ENCODE results near the gene MSL1. TPM values are rescaled to one million over a fixed set of nuclear protein-coding genes. Genes with fewer than 3 reads are reported as not detected.

The MSL1 gene
- total and polyA plus RNA-seq, 2 of the 13 experiments (the other 11 are each of a cell fraction or from before 2014, with no cell fraction given) = 63.8 to 88.5 TPM

DNA sequence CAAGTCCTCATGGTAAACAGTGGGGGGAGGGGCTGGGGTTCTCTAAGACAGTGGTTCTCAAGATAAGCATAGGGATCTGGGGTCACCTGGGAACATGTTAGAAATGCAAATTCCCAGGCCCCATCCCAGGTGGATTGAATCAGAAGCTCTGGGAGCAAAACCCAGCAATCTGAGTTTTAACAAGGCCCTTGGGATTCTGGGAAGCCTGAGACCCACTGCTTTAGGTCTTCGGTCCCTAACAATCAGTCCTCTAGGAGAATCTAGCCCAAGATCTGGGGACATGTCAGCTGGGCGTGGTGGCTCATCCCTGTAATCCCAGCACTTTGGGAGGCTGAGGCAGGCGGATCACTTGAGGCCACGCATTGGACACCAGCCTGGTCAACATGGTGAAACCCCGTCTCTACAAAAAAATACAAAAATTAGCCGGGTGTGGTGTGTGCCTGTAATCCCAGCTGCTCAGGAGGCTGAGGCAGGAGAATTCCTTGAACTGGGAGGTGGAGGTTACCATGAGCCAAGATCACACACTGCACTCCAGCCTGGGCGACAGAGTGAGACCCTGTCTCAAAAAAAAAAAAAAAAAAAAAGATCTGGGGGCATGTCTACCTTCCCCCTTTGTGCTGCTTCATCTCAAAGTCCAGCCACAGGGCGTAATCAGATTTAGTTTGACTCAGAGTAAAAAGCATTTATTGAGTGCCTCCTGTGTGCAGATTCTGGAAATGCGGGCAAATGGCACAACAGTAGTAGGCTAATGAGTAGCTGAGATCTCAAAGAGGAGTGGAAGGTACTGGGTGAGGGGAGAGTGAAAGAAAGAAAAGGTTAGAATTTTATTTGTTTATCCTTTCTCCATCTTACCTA, 12.6 kb upstream of the MSL1 start (continued):
- TF ChIP-seq GTF3A (CRISPR knock-in tag; conservative IDR thresholded peaks at IDR 0.05) (0 out of 2 replicates have a peak, but pooled peaks have one; percentile 49), SMC3 (IDR thresholded peaks at IDR 0.05; ENCODE audit: low read length) (no peak), ZNF652 (CRISPR knock-in tag; IDR thresholded peaks at IDR 0.05; ENCODE audit: borderline replicate concordance, low read depth) (no peak), IKZF1 (IDR thresholded peaks at IDR 0.05) (no peak), PITX1 (CRISPR knock-in tag; IDR thresholded peaks at IDR 0.05) (no peak), HOXA5 (CRISPR knock-in tag; IDR thresholded peaks at IDR 0.05) (no peak), HDAC1 (CRISPR knock-in tag; IDR thresholded peaks at IDR 0.05) (no peak), HNF4A (CRISPR knock-in tag; IDR thresholded peaks at IDR 0.05) (peak; percentile 24; the same call in 1 of the 2 replicates), MAF1 (CRISPR knock-in tag; IDR thresholded peaks at IDR 0.05; ENCODE audit: borderline replicate concordance) (no peak), ZNF614 (CRISPR knock-in tag; IDR thresholded peaks at IDR 0.05; ENCODE audit: borderline replicate concordance) (0 out of 2 replicates have a peak, but pooled peaks have one; percentile 31), ATRX (CRISPR knock-in tag; IDR thresholded peaks at IDR 0.05; ENCODE audit: borderline replicate concordance) (no peak)
- TF ChIP-seq, protein P1, sequence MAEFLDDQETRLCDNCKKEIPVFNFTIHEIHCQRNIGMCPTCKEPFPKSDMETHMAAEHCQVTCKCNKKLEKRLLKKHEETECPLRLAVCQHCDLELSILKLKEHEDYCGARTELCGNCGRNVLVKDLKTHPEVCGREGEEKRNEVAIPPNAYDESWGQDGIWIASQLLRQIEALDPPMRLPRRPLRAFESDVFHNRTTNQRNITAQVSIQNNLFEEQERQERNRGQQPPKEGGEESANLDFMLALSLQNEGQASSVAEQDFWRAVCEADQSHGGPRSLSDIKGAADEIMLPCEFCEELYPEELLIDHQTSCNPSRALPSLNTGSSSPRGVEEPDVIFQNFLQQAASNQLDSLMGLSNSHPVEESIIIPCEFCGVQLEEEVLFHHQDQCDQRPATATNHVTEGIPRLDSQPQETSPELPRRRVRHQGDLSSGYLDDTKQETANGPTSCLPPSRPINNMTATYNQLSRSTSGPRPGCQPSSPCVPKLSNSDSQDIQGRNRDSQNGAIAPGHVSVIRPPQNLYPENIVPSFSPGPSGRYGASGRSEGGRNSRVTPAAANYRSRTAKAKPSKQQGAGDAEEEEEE (CRISPR knock-in tag; IDR thresholded peaks at IDR 0.05; ENCODE audit: borderline replicate concordance) = no peak
- TF ChIP-seq, protein P2, sequence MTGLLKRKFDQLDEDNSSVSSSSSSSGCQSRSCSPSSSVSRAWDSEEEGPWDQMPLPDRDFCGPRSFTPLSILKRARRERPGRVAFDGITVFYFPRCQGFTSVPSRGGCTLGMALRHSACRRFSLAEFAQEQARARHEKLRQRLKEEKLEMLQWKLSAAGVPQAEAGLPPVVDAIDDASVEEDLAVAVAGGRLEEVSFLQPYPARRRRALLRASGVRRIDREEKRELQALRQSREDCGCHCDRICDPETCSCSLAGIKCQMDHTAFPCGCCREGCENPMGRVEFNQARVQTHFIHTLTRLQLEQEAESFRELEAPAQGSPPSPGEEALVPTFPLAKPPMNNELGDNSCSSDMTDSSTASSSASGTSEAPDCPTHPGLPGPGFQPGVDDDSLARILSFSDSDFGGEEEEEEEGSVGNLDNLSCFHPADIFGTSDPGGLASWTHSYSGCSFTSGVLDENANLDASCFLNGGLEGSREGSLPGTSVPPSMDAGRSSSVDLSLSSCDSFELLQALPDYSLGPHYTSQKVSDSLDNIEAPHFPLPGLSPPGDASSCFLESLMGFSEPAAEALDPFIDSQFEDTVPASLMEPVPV (CRISPR knock-in tag; IDR thresholded peaks at IDR 0.05) = no peak
- TF ChIP-seq, protein P3, sequence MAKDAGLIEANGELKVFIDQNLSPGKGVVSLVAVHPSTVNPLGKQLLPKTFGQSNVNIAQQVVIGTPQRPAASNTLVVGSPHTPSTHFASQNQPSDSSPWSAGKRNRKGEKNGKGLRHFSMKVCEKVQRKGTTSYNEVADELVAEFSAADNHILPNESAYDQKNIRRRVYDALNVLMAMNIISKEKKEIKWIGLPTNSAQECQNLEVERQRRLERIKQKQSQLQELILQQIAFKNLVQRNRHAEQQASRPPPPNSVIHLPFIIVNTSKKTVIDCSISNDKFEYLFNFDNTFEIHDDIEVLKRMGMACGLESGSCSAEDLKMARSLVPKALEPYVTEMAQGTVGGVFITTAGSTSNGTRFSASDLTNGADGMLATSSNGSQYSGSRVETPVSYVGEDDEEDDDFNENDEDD (CRISPR knock-in tag; IDR thresholded peaks at IDR 0.05; ENCODE audit: borderline replicate concordance) = no peak
- TF ChIP-seq, protein P4, sequence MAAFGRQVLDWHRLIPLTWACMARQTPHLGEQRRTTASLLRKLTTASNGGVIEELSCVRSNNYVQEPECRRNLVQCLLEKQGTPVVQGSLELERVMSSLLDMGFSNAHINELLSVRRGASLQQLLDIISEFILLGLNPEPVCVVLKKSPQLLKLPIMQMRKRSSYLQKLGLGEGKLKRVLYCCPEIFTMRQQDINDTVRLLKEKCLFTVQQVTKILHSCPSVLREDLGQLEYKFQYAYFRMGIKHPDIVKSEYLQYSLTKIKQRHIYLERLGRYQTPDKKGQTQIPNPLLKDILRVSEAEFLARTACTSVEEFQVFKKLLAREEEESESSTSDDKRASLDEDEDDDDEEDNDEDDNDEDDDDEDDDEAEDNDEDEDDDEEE (CRISPR knock-in tag; IDR thresholded peaks at IDR 0.05) = no peak
- TF ChIP-seq, protein P5, sequence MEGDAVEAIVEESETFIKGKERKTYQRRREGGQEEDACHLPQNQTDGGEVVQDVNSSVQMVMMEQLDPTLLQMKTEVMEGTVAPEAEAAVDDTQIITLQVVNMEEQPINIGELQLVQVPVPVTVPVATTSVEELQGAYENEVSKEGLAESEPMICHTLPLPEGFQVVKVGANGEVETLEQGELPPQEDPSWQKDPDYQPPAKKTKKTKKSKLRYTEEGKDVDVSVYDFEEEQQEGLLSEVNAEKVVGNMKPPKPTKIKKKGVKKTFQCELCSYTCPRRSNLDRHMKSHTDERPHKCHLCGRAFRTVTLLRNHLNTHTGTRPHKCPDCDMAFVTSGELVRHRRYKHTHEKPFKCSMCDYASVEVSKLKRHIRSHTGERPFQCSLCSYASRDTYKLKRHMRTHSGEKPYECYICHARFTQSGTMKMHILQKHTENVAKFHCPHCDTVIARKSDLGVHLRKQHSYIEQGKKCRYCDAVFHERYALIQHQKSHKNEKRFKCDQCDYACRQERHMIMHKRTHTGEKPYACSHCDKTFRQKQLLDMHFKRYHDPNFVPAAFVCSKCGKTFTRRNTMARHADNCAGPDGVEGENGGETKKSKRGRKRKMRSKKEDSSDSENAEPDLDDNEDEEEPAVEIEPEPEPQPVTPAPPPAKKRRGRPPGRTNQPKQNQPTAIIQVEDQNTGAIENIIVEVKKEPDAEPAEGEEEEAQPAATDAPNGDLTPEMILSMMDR (CRISPR knock-in tag; IDR thresholded peaks at IDR 0.05) = peak; percentile 35
- TF ChIP-seq, protein P6, sequence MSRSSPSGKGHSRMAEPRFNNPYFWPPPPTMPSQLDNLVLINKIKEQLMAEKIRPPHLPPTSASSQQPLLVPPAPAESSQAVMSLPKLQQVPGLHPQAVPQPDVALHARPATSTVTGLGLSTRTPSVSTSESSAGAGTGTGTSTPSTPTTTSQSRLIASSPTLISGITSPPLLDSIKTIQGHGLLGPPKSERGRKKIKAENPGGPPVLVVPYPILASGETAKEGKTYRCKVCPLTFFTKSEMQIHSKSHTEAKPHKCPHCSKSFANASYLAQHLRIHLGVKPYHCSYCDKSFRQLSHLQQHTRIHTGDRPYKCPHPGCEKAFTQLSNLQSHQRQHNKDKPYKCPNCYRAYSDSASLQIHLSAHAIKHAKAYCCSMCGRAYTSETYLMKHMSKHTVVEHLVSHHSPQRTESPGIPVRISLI (CRISPR knock-in tag; IDR thresholded peaks at IDR 0.05; ENCODE audit: borderline replicate concordance) = 0 out of 2 replicates have a peak, but pooled peaks have one; percentile 37
